Heart right ventricle (tissue), 16 donors: Measurements from ENCODE around the gene PDE9A. TPM values are rescaled to one million over a fixed set of nuclear protein-coding genes. Genes with fewer than 3 reads are reported as not detected.
A peak's percentile ranks its signal among the peaks of the same experiment; 100 is the strongest.

Experiments
- ATAC-seq, 8 donors: fragments of 200-7000 bp; cut with Tn5 transposase; one replicate each; pipeline ENCODE4 v1.9.1; 2020; ENCODE audit warnings: mild to moderate bottlenecking in 8 of 8, moderate library complexity in 8 of 8, moderate number of reproducible peaks in 1 of 8
- DNase-seq, 2 donors: peaks; one replicate each; pipeline ENCODE4 v3.0.0-alpha.2; 2020
- H3K27ac ChIP-seq, 10 donors: fragments of 200-600 bp; sonication (generic) in 2 of 10; one replicate each; pipeline versions ENCODE4 v1.5.0 to v1.8.0; 2020 to 2022; ENCODE audit warnings: mild to moderate bottlenecking in 3 of 10
- H3K27me3 ChIP-seq, 7 donors: fragments of 200-600 bp; one replicate each; pipeline ENCODE4 v1.8.0; 2021 to 2022; ENCODE audit warnings: mild to moderate bottlenecking in 2 of 7
- H3K36me3 ChIP-seq, 9 donors: fragments of 200-600 bp; sonication (generic) in 1 of 9; one replicate each; pipeline versions ENCODE4 v1.5.0 to v1.8.0; 2020 to 2022; ENCODE audit warnings: mild to moderate bottlenecking in 2 of 9
- H3K4me1 ChIP-seq, 9 donors: fragments of 200-600 bp; sonication (generic) in 1 of 9; one replicate each; pipeline versions ENCODE4 v1.5.0 to v1.8.0; 2020 to 2022; ENCODE audit warnings: mild to moderate bottlenecking in 4 of 9
- H3K4me3 ChIP-seq, 10 donors: fragments of 200-600 bp; sonication (generic) in 2 of 10; one replicate each; pipeline versions ENCODE4 v1.5.0 to v1.8.0; 2020 to 2022; ENCODE audit warnings: mild to moderate bottlenecking in 7 of 10, moderate library complexity in 2 of 10
- H3K9me3 ChIP-seq, 11 donors: fragments of 200-600 bp in 10 of 11; sonication (generic) in 2 of 11; one replicate each; pipeline versions ENCODE4 v1.5.0 to v1.8.0; 2013 to 2022; ENCODE audit warnings: mild to moderate bottlenecking in 2 of 11, control low read depth in 1 of 11, moderate library complexity in 1 of 11
- CTCF ChIP-seq, 9 donors: fragments of 200-600 bp; sonication (generic) in 2 of 9; IDR thresholded peaks; one replicate each; pipeline versions ENCODE4 v1.5.0 to v1.8.0; 2021 to 2022; ENCODE audit warnings: antibody characterized with exemption in 9 of 9, mild to moderate bottlenecking in 5 of 9, moderate library complexity in 1 of 9
- WGBS, 2 donors: extraction: QIAGEN DNeasy Blood & Tissue Kit; methylation state at CpG; one replicate each; pipeline ENCODE4 v1.1.7; 2013; ENCODE audit warnings: inconsistent platforms in 1 of 2; 5-methylcytosine and 5-hydroxymethylcytosine counted together
- intact Hi-C, 10 donors: fragments of 100-400 bp; cut with DNase I; formaldehyde crosslinking; loops; one replicate each; pipeline versions ENCODE4 v1.11.1 to v1.14.2; 2022
- polyA plus RNA-seq, 2 donors: library from polyadenylated mRNA; stranded (reverse); fragments of 200-250 nt; gene quantifications; one replicate each; pipeline ENCODE4 v1.2.3, GENCODE V29; 2013
- total RNA-seq, 10 donors: library from RNA; stranded (reverse); fragmentation: NEBNext Ultra II Directional in 3 of 10; extraction: Animal tissue kit (Norgen Biotek cat#: 25700) in 3 of 10; gene quantifications; one replicate each; pipeline versions ENCODE4 v1.2.1 to v1.2.4, GENCODE V29; 2021 to 2023
- donor health status: Arrhythmogenic right ventricular cardiomyopathy.
- donor health status: ischemic (EF 13 %, LVEDD 7.1; RV severe dilation, severe dysfunction).
- donor health status: healthy with polysubstance abuse.
- donor health status: DM: no; HTN: yes; CAD: no.
- donor health status: DM: no; HTN: no; CAD: no.
- donor health status: ischemic (EF 25% LVEDD 6.9; RV normal size, moderate dysfunction).
- donor health status: ischemic (EF 25% LVEDD 5.7; RV mildly dilated, moderate dysfunction).
- donor health status: healthy.
- donor health status: DM: yes; HTN: yes; CAD: no.
- donor health status: Ischemic cardiomyopathy.
- donor health status: ischemic (EF 35%, LVEDD 5.7; RV mildly dilated, moderate dysfunction).
- donor health status: nonischemic (EF 11% LVEDD 7.7; RV severe dilation, severe dysfunction).
- donor health status: DM: yes; HTN: yes; CAD: no.
- donor health status: PGD.
- donor health status: ischemic (EF 29% LVEDD 5.4; RV normal size, mild dysfunction).
- donor health status: nonischemic (EF 23%, LVEDD 6.1; RV moderate dilation, normal function).

The PDE9A gene
- total and polyA plus RNA-seq, 12 donors = 1.2 to 7.0 (median 2.2) TPM

GRCh38 chr21:42734323-42734971 lies 81.0 kb downstream of the PDE9A start:
- Histone ChIP-seq H3K36me3 (peaks cover 0 to 24% (median 0%) of the 10 kb centered on the region in 9 donors), H3K27me3 (no peaks in the 10 kb centered on the region), H3K9me3 (peaks cover 0 to 4% (median 0%) of the 10 kb centered on the region in 11 donors), H3K4me3 (no peak overlapping the region), H3K4me1 (peaks cover 0 to 35% (median 28%) of the 10 kb centered on the region in 9 donors), H3K27ac (peak overlapping the region in 1 of 10 donors; percentile 36)
- no peak for ATAC-seq
- no peak for TF ChIP-seq CTCF (IDR thresholded peaks at IDR 0.05)
- WGBS, 2 donors = 78 to 88% methylated on average over 7 of the region's 7 CpGs
- DNase-seq = no peak
- intact Hi-C loops = no loop called here

DNA sequence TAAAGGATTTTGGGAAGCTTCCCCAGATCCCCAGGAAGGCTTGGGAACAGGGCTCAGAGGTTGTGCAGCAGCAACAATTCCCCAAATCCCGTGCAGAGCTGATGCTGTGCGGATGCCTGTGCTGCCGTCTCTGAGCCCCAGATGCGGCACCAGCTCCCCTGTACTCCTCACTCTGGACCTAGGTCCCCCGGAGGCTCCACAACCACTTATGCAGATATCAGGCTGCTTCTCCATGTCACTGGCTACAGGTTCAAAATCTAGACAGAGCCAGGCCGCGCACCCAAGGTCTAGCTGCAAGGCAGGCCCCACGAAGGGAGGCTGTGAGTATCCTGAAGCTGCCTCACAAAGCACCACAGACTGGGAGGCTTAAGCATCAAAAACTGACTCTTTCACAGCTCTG lies 81.6 kb downstream of the PDE9A start:
- TF ChIP-seq CTCF (IDR thresholded peaks at IDR 0.05) = no peak
- Histone ChIP-seq H3K9me3 (no peaks in the 10 kb centered on the region), H3K27ac (no peak overlapping the region), H3K36me3 (peaks cover 0 to 24% (median 0%) of the 10 kb centered on the region in 9 donors), H3K4me1 (peaks cover 0 to 35% (median 29%) of the 10 kb centered on the region in 9 donors), H3K4me3 (no peak overlapping the region), H3K27me3 (no peaks in the 10 kb centered on the region)
- ATAC-seq (no peak), DNase-seq (no peak)
- 96 to 97% methylated on average over 8 of the region's 8 CpGs for WGBS, 2 donors
- intact Hi-C loops = loop anchor here in 1 of 10 donors (5.0 kb wide), 1 partner anchor 47 kb away; no protein-coding TSS in a partner anchor

DNA sequence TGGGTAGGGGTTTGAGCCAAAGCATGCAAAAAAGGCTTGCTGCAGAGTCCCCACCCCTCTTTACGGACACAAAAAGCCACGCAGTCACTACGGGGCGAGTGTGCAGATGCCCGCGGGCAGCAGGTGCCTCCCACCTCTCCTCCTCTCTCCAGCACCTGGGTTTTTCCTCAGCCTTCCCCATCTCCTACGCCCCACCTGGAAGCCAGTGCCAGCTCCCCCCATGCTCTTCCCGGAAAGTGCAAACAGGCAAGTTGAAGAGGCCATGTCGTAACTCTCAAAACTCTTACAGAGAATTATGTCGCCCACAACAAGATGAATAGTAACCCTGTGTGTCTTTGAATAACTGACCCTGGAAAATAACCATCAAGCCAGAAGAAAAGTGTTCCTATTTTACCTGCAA lies 82.5 kb downstream of the PDE9A start:
- peaks cover 0 to 24% (median 0%) of the 10 kb centered on the region in 9 donors for H3K36me3 ChIP-seq
- H3K9me3 ChIP-seq = no peaks in the 10 kb centered on the region
- peaks cover 0 to 39% (median 31%) of the 10 kb centered on the region in 9 donors for H3K4me1 ChIP-seq
- DNase-seq (no peak), ATAC-seq (no peak)
- H3K4me3 ChIP-seq = no peak overlapping the region
- WGBS, 2 donors = 94% methylated on average over 10 of the region's 10 CpGs
- intact Hi-C loops = loop anchor here in 1 of 10 donors (5.0 kb wide), 1 partner anchor 46 kb away; no protein-coding TSS in a partner anchor
- TF ChIP-seq CTCF (IDR thresholded peaks at IDR 0.05) = no peak
- no peak overlapping the region for H3K27ac ChIP-seq
- H3K27me3 ChIP-seq = peaks cover 0 to under 1% (median 0%) of the 10 kb centered on the region in 7 donors

- ATAC-seq = no peak
- 91 to 96% methylated on average over 12 of the region's 12 CpGs for WGBS, 2 donors
- H3K27me3 ChIP-seq = peaks cover 0 to 4% (median 0%) of the 10 kb centered on the region in 7 donors
- peaks cover 0 to 24% (median 0%) of the 10 kb centered on the region in 9 donors for H3K36me3 ChIP-seq
- TF ChIP-seq CTCF (IDR thresholded peaks at IDR 0.05) = no peak
- no peak overlapping the region for H3K4me3 ChIP-seq
- peak overlapping the region in 3 of 10 donors; percentile 67 to 90 (median 89) for H3K27ac ChIP-seq
- H3K4me1 ChIP-seq = peaks cover 0 to 45% (median 38%) of the 10 kb centered on the region in 9 donors
- no peak for DNase-seq
- no peaks in the 10 kb centered on the region for H3K9me3 ChIP-seq
- intact Hi-C loops = loop anchor here in 1 of 10 donors (5.0 kb wide), 1 partner anchor 46 kb away; no protein-coding TSS in a partner anchor
Measured at GRCh38 chr21:42736646-42737350, 83.4 kb downstream of the PDE9A start.
